NOMO-1 treated with dmso at 0.1 percent for 144 hours (cell line): ENCODE results near the gene CADM2.

Experiments
- DNase-seq: peaks from one replicate; lab custom pipeline; 2025; ENCODE audit not compliant: unreplicated experiment; lab: John Stamatoyannopoulos, UW

Gene CADM2

DNA sequence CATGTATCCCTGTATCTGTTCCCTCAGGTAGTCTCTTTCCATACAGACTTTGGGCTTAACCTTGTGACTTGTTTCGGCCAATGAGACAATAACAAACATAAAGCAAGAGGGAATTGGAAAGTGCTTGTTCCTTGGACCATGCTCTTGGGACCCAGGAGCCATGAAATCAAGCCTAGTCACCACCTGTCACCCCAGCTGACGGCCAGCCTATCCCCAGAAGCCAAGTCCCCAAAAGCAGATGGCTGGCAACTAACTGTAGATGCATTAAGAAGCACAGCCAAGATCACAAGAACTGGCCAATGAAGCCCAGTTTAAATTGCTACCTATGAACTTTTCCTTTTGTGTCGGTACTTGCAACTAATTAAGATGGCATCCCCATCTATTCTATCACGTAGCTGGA is 822.0 kb downstream of the CADM2 start:
- DNase-seq = no peak

- no peak for DNase-seq
Observed at GRCh38 chr3:85781806-85782205, 823.0 kb downstream of the CADM2 start.

DNA sequence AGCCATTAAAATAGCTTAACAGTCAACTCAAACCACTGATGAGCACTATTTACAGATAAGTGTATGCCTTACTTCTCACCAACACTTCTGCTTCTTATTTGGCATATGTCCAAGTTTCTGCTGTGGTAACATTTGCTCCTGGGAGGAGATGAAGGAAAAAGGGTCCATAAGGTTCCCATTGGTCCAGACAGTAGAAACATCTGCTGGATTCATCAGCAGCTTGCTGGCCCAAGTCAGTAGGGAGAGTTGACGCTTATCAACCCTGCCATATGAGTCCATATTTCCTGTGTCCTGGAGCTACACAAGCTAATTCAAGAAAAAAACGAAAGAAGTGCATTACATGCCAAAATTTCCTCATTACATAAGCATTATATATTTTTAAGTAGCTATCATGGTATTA is 824.5 kb downstream of the CADM2 start:
- DNase-seq = no peak

DNA sequence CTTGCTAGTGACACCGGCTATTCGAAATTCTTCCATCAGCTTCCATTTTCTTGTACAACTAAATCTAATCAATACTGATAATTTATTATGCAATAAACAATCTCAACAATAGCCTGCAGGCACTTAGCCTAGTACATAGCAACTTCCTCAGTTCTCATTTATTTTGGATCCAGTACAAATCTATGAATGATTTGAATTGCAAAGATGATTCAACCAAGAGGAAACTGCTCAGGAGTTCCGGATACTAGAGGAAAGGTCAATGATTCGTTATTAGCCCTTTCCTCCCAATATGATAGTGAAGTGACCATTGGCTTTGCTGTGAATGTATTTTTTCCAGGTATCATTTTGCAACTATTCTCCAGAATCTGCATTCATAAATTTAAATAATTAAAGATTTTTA is 827.0 kb downstream of the CADM2 start:
- DNase-seq = no peak

DNA sequence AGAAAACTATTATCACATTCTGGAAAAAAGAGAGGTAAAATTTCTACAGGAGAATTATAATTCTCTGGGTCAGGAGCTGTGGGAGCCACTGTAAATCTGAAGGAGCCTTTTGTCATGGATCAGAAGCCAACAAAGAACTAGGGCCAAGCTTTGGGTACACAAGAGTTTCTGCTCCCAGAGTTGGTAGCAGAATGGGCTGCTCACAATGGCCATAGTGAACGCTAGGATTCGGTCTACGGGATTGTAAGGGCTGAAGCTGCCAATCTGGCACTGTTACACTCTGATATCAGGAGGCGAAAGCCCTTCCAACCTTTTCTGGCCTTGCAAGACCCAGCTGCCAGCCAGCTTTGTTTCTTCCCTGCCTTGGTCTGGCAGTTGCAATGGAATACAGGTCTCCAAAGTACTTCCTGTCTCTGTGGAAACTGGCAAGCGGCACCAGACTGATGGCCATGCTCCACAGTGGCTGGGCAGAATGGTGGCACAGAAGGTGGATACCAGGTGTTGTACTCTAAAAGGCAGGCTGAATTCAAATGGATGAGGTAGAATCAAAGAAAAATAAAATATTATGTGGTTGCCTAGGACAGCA is 831.7 kb downstream of the CADM2 start:
- no peak for DNase-seq

GRCh38 chr3:85796140-85796539 is 837.4 kb downstream of the CADM2 start:
- DNase-seq = no peak

DNA sequence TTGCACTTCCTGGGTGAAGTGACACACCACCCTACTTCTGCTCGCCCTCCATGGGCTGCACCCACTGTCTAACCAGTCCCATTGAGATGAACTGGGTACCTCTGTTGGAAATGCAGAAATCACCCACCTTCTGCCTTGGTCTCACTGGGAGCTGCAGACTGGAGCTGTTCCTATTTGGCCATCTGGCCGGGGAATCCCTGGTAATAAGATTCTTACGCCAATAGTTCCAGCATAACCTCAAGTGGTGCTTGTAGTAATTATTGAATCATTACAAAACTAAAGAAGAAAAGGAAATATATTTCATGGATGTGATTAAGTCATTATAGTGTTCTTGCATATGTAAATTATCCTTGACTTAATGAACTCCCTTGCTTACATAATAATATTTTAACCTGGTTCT is 841.9 kb downstream of the CADM2 start:
- no peak for DNase-seq

DNA sequence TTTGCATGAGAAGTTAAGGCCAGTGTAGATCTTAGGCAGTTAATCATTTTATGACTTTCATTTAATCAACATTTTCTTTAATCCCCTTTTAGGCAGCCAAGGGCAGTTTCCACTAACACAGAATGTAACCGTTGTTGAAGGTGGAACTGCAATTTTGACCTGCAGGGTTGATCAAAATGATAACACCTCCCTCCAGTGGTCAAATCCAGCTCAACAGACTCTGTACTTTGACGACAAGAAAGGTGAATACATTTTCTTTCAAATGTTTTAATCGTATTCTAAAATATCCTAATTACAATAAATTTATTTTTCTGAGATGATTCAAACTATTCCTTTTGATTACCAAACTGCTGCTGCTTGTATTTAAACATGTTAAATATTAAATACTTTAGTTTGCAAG is 843.2 kb downstream of the CADM2 start:
- DNase-seq = no peak

- no peak for DNase-seq
Observed at GRCh38 chr3:85808755-85809154, 850.0 kb downstream of the CADM2 start.

GRCh38 chr3:85821130-85821756 is 862.5 kb downstream of the CADM2 start:
- no peak for DNase-seq

DNA sequence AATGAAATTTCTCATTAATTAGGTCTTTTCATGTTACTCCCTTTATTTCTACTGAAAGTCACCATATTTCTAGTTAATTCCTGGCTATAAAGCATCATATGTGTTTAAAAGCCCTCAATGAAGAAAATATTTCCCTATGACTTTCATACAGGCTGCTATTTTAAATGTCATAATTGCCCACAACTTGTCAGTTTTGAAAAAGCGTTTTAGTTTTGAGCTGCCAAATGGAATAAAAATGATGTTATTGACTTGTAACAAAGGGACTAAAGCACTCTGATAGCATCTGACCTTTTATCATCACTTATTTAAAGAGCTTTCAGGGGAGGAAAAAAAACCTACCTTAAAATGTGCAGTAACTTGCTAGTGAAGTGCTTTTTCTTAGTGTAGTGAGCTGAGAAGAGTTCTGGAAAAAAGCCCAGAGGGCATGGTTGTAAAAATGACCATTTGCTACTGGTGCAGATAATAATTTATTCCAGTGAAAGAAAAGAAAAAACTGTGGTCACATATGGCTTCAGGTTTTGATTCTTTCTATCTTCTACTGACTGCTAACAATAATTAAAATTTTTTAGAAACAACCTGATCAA is 877.2 kb downstream of the CADM2 start:
- DNase-seq = no peak

DNA sequence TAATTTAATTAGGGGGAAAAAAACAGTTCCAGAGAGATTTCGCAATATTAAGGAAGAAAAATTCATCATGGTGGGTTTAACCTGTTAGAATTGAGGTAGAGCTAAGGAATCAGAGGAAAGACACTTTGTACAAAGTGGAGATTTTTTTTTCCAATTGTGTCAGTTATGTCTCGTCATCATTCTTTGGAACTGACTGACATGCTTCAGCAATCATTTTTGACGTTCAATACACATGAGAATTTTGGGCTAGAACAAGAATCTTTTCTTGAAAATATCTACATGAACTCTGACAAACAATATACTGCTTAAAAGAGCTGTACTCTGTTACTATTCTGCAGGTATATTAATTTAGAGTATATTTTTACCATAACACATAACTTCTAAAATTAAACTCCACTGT is 878.6 kb downstream of the CADM2 start:
- DNase-seq = no peak

GRCh38 chr3:85838921-85839320 is 880.1 kb downstream of the CADM2 start:
- DNase-seq = no peak

GRCh38 chr3:85842081-85842480 is 883.3 kb downstream of the CADM2 start:
- DNase-seq = no peak

- no peak for DNase-seq
Observed at GRCh38 chr3:85846940-85847339, 888.2 kb downstream of the CADM2 start.

- DNase-seq = no peak
Observed at GRCh38 chr3:85851071-85851470, 892.3 kb downstream of the CADM2 start.

DNA sequence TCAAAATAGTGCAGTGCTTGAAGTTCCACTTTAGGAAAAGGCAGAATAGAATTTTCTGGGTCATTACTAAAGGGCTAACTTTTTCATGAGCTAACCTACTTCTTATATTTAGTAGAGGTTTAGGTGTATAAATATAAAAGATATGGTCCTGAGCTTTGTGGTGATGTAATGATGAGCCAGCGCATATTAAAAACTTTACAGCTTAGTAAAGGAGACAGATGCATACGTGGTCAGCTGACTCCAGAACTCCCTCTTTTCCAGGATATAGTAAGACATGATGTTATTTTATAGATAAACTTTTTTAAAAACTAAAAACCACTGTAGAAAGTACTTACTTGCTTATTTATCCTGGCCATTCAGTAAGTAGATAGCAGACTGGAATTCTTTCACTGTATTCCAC is 895.0 kb downstream of the CADM2 start:
- DNase-seq = no peak

DNA sequence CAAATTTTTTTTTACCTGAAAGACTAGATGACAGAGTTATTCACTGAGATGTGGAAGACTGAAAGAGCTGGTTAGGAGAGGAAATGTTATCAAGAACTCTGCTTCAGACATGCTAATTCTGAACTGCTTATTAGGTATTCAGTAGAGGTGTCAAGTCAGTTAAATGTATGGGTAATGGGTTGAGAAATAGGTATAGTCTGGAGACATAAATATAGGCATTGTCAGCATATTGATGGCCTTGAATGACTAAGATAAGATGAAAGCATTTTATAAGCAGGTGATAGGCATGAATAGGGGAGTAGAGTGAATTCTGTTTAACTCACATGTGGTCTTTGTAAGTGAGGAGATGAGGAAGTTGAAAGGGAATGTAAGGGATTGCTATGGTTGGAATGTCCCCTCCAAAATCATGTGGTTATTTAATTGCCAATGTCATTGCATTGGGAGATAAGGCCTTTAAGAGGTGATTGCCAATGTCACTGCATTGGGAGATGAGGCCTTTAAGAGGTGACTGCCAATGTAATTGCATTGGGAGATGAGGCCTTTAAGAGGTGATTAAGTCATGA is 904.2 kb downstream of the CADM2 start:
- no peak for DNase-seq

- no peak for DNase-seq
Observed at GRCh38 chr3:85864896-85865295, 906.1 kb downstream of the CADM2 start.

DNA sequence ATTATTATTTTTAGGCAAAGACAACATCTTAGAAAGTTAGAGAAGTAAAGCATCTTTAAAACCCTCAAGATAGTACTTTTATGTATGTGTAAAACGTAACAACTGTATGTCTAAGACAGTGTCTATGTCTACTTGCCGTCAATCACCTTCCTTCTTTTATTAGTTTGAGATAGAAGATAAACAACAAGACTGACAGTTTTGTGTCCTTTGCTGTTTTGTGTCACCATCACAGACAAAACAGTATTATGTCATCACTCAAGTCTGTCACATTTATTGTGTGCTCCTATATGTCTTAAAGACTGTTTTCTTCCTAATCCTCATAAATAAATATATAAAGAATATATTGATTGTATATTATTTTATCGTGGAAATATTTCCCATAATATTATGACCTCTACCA is 908.3 kb downstream of the CADM2 start:
- DNase-seq = no peak

DNA sequence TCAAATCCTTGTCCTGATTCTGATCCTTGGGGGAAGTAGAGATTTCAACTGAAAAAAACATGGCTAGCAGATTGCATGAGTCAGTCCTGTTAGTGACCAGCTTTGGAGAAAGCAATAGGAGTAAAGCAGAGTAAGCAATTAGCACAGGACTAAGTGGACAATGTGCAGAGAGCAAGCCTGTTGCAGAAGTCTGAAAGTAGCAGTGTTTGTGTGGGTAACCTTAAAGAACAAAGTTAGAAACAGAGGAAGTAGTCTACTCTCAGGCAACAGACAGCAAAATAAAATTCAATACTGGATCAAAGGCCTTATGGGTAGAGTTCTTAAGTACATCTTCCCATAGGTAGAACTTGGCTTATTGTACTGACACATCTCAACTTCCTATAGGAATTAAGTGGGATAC is 916.8 kb downstream of the CADM2 start:
- DNase-seq = no peak

GRCh38 chr3:85877631-85878030 is 918.8 kb downstream of the CADM2 start:
- no peak for DNase-seq
